Stimulated activated naive CD4-positive, alpha-beta T cell treated with Interleukin-2 at 50 U/mL for 16 hours (primary cell): ENCODE results near the gene ADCY6.

Source experiments
- DNase-seq: peaks from one replicate; lab custom pipeline; 2025; lab: John Stamatoyannopoulos, UW

Gene ADCY6

GRCh38 chr12:48783432-48783831, 5.5 kb downstream of the ADCY6 start:
- no peak for DNase-seq

GRCh38 chr12:48782457-48783395, 6.2 kb downstream of the ADCY6 start:
- DNase-seq = no peak

GRCh38 chr12:48781750-48782456, 7.0 kb downstream of the ADCY6 start:
- DNase-seq = no peak

- DNase-seq = no peak
Observed at GRCh38 chr12:48780381-48781025, 8.4 kb downstream of the ADCY6 start.

GRCh38 chr12:48779869-48780268, 9.0 kb downstream of the ADCY6 start:
- DNase-seq = no peak

- DNase-seq = no peak
Observed at GRCh38 chr12:48777501-48778400, 11.1 kb downstream of the ADCY6 start.

- no peak for DNase-seq
Observed at GRCh38 chr12:48776956-48777355, 11.9 kb downstream of the ADCY6 start.

GRCh38 chr12:48775991-48776649, 12.8 kb downstream of the ADCY6 start:
- DNase-seq = no peak

GRCh38 chr12:48775299-48775698, 13.6 kb downstream of the ADCY6 start:
- no peak for DNase-seq

GRCh38 chr12:48774516-48774915, 14.4 kb downstream of the ADCY6 start:
- DNase-seq = no peak

- no peak for DNase-seq
Observed at GRCh38 chr12:48773686-48774085, 15.2 kb downstream of the ADCY6 start.

- DNase-seq = no peak
Observed at GRCh38 chr12:48771588-48772112, 17.2 kb downstream of the ADCY6 start.

GRCh38 chr12:48770756-48771155, 18.1 kb downstream of the ADCY6 start:
- DNase-seq = no peak

GRCh38 chr12:48768736-48769135, 20.2 kb downstream of the ADCY6 start:
- no peak for DNase-seq

GRCh38 chr12:48768147-48768546, 20.7 kb downstream of the ADCY6 start:
- DNase-seq = no peak

GRCh38 chr12:48767521-48767920, 21.4 kb downstream of the ADCY6 start:
- DNase-seq = no peak

GRCh38 chr12:48767047-48767446, 21.8 kb downstream of the ADCY6 start:
- no peak for DNase-seq

- no peak for DNase-seq
Observed at GRCh38 chr12:48765753-48766162, 23.1 kb downstream of the ADCY6 start.

GRCh38 chr12:48764521-48764920, 24.4 kb downstream of the ADCY6 start:
- DNase-seq = no peak

- no peak for DNase-seq
Observed at GRCh38 chr12:48758737-48759136, 30.2 kb downstream of the ADCY6 start.

- no peak for DNase-seq
Observed at GRCh38 chr12:48758186-48758585, 30.7 kb downstream of the ADCY6 start.
